GM06990 (cell line): ENCODE results near the gene CCDC136.

Experiments used
- DNase-seq: peaks from one replicate; pipeline ENCODE4 v3.0.0-alpha.2; 2011; ENCODE audit not compliant: insufficient read length; ENCODE audit errors: extremely low read depth
- H3K27me3 ChIP-seq: replicated peaks from 2 replicates; pipeline ENCODE4 v1.6.0; 2011; ENCODE audit warnings: low read length; ENCODE audit not compliant: control insufficient read depth, insufficient read depth
- H3K36me3 ChIP-seq: 2 replicates; pipeline ENCODE4 v1.5.1; 2011; ENCODE audit warnings: low read length; ENCODE audit not compliant: control insufficient read depth, insufficient read depth
- H3K4me3 ChIP-seq: replicated peaks from 2 replicates; pipeline ENCODE4 v1.5.1; 2011; ENCODE audit warnings: low read depth, mild to moderate bottlenecking, control low read depth, low read length
- TF ChIP-seq, protein P1 (sequence below): IDR thresholded peaks from 2 replicates; pipeline ENCODE4 v1.5.1; 2011; ENCODE audit warnings: low read length, control low read depth, mild to moderate bottlenecking, inconsistent platforms; ENCODE audit not compliant: insufficient read depth, poor library complexity, severe bottlenecking

CCDC136 gene

DNA sequence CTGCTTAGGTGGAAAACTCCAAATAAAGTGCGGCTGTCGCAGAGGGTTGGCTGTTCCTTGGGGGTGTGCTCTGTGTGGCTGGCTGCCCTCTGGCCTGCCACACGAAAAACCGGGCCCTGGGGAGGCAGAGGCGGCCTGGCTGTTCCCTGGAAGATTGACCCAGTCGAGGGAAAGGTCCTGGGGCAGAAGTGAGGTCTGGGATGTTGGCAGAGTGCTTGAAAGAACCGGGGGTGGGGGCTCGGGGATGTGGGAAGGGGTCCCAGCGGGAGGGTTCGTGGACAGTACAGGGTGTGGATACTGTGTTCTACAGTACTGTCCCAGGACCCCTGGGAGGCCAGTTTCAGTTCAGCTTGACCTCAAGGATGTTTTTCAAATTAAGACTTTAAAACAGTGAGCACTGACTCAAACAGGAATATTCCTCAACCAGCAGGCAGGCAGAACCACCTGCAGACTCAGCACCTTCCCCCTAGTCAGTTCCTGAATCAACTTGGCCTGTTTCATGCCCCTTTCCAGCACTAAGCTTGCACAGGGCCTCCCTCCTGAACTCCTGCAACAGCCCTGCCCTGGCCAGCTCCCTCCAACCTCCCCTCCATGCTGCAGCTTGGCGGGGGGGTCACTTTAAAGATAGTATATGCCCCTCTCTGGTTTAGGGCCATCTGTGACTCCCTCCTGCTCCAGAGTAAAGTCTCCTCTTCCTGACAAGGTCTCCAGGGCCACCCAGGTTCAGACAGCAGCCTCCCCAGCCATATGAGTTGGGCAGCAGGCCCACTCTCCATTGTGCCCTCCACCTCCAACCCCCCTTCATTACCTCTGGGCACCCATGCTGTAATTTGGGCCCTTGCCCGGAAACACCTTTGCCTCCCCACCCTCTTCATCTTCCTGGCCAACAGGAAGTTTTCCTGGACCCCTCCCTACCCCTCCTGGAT lies 67.7 kb downstream of the CCDC136 start:
- no peaks in the 10 kb centered on the region for H3K27me3 ChIP-seq
- TF ChIP-seq, protein P1, sequence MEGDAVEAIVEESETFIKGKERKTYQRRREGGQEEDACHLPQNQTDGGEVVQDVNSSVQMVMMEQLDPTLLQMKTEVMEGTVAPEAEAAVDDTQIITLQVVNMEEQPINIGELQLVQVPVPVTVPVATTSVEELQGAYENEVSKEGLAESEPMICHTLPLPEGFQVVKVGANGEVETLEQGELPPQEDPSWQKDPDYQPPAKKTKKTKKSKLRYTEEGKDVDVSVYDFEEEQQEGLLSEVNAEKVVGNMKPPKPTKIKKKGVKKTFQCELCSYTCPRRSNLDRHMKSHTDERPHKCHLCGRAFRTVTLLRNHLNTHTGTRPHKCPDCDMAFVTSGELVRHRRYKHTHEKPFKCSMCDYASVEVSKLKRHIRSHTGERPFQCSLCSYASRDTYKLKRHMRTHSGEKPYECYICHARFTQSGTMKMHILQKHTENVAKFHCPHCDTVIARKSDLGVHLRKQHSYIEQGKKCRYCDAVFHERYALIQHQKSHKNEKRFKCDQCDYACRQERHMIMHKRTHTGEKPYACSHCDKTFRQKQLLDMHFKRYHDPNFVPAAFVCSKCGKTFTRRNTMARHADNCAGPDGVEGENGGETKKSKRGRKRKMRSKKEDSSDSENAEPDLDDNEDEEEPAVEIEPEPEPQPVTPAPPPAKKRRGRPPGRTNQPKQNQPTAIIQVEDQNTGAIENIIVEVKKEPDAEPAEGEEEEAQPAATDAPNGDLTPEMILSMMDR, result no peak
- no peak overlapping the region for H3K4me3 ChIP-seq
- H3K36me3 ChIP-seq, result peaks cover under 1% of the 10 kb centered on the region; the same call in 1 of the 2 replicates
- no peak for DNase-seq

DNA sequence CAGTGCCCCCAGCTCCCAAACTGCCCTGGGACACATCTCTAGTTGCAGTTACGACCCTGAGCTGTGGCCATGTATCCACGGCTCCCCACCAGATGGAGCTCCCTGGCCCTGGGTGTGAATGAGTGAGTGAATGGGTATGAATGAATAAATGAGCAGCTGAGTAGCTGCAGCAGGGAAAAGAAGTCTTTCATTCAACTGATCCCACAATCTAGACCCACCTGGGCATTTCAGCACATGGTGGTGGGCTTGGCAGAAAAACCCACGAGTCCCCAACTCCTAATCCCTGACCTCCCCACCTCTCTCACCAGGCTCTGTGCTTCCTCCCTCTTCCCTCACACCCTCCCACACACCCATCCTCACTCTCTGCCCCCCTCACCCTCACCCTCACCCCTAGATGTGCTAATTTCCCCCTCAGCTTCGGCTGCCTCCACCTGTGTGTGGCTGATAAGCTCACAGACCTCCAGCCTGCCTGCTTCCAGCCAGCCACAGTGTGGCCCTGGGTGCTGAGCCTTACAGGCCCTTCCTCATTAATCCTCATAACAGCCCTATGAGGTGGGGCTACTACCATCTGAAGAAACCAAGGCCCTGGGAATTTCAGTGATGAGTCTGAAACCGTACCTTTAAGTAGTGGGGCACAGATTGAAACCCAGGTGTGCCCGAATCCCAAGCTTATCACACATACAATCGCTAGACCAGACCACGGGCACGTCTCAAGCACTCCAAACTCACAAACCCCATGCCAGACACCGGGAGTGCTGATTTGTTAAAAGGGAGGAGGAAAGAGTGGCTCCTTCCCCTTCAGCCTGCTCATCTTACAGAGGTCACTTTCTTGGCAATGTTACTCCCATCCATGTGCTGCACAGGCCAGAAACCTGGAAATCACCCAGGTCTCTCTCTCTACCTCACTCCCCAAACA lies 68.6 kb downstream of the CCDC136 start:
- TF ChIP-seq, protein P1, result peak; percentile 22
- H3K27me3 ChIP-seq, result no peaks in the 10 kb centered on the region
- H3K36me3 ChIP-seq, result peaks cover 8% of the 10 kb centered on the region
- no peak for DNase-seq
- no peak overlapping the region for H3K4me3 ChIP-seq

DNA sequence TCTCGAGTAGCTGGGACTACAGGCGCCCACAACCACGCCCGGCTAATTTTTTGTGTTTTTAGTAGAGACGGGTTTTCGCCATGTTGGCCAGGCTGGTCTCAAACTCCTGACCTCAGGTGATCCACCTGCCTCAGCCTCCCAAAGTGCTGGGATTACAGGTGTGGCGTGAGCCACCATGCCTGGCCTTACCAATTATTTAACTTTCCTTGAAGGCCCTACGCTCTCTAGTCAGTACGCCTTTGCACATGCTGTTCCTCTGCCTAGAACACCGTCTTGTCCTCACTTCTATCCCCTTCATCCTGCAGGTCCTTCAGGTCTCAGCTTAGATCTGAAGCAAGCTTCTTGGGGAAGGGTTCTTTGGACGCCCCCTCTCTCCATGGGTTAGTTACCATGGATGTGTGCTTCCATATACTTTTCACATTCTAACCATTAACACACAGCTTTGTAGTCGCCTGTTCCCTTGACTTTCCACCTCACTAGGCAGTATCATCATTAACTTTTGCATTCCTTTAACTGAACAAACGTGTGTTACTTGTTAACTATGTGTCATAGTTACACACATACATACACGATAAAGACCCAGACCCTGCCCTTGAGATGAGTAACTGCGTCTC lies 70.3 kb downstream of the CCDC136 start:
- TF ChIP-seq, protein P1, result no peak
- Histone ChIP-seq H3K4me3 (peak overlapping the region; percentile 57), H3K36me3 (peaks cover 14% of the 10 kb centered on the region), H3K27me3 (no peaks in the 10 kb centered on the region)
- no peak for DNase-seq

DNA sequence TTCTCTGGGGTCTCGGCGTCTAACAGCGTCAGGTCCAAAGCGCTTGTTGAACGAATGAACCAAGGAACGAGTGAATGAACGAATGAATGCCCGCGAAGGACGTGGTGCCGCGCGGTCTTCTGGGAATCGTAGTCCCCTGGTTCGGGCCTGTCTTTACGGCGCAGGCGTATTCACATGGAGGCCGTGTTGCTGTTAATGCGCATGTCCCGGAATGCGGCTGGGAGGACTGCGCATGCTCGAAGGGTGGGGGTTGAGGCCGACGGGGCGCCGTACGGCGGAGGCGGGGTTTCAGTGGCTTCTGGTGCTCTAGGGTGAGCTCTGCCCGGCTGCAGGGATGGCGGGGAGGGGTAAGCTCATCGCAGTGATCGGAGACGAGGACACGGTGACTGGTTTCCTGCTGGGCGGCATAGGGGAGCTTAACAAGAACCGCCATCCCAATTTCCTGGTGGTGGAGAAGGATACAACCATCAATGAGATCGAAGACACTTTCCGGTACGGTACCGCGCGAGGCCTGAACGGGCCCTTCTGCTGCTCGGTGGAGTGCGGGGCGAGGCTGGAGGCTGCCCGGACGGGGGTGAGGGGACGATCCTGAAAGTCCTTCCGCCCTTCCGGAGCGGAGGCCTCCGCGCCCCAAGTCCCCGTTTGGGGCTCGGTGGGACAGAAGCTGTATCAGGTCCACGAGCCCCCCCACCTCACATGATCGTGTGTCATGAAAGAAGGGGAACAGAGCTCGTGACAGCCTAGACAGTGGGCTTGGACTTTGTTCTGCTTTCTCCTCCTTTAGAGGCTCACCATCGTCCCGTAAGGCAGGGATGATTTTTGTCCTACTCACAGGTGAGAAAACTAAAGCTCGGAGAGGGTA lies 71.0 kb downstream of the CCDC136 start, which contains the start of gene ATP6V1F:
Gene ATP6V1F, plus strand, starts transcription at position 286 of the 862 bp plus-strand sequence. Its CDS starts 49 bp downstream, at position 335.
- H3K4me3 ChIP-seq, result peak within 1 kb of the TSS; percentile 94
- DNase-seq, result peak; percentile 99
- peaks cover 14% of the 10 kb centered on the region for H3K36me3 ChIP-seq
- TF ChIP-seq, protein P1, result peak; percentile 1
- H3K27me3 ChIP-seq, result no peaks in the 10 kb centered on the region

DNA sequence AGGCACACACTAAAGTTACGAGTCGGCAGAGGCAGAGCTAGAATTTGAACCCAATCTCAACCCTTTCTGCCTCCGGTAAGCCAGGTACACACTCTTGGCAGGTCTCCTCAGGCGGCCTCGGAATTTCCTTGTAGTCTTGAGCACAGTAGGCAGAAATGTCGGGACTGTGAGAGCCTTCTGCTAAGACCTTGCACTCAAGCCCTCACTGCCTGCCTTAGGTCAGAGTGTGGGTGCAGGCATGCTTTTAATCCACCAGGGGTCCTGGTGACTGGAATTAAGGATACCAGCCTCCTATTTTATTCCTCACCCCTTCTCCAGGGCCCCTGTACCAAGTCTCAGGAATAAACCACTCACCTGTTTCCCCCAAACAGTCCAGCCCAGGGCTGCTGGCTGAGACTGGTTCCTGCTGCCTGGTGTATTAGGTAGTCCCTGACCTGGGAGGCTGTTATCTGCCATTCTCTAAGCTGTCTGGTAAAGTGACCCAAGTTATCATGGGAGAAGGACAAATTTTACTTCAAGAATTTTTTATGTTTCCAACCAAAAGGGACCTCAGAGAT lies 71.7 kb downstream of the CCDC136 start:
- H3K27me3 ChIP-seq, result no peaks in the 10 kb centered on the region
- DNase-seq, result peak; percentile 36
- H3K36me3 ChIP-seq, result peaks cover 14% of the 10 kb centered on the region
- H3K4me3 ChIP-seq, result peak overlapping the region; percentile 94
- TF ChIP-seq, protein P1, result peak; percentile 59
